VCaP (cell line): Measurements from ENCODE around the gene MGAT5.

Experiments used
- H3K27ac ChIP-seq: fragments of 450-650 bp; 2 replicates; pipeline ENCODE4 v1.5.1; 2017
- TF ChIP-seq, protein P1 (sequence below): fragments of 450-650 bp; conservative IDR thresholded peaks from 2 replicates; pipeline ENCODE4 v1.5.1; 2017; ENCODE audit warnings: mild to moderate bottlenecking, moderate library complexity

Gene MGAT5

DNA sequence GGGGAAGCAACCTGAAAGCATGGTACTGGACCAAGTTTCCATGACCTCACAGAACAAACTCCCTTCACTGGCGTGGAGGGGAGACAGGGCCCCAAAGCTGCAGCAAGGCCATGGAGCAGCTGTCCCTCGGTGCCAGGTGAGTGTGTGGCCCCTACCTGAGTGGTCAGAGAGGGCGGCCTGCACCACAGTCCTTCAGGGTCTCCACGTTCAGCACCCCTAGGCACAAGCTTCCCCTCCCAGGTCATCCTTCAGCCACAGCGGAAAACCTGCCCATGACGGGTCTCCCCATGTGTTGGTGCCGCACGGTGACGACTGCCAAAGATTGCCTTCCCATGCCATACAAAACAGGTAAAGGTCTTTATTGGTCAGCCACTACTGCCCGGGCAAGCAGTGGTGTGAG lies 201.6 kb downstream of the MGAT5 start:
- H3K27ac ChIP-seq: no peak overlapping the region
- TF ChIP-seq, protein P1, sequence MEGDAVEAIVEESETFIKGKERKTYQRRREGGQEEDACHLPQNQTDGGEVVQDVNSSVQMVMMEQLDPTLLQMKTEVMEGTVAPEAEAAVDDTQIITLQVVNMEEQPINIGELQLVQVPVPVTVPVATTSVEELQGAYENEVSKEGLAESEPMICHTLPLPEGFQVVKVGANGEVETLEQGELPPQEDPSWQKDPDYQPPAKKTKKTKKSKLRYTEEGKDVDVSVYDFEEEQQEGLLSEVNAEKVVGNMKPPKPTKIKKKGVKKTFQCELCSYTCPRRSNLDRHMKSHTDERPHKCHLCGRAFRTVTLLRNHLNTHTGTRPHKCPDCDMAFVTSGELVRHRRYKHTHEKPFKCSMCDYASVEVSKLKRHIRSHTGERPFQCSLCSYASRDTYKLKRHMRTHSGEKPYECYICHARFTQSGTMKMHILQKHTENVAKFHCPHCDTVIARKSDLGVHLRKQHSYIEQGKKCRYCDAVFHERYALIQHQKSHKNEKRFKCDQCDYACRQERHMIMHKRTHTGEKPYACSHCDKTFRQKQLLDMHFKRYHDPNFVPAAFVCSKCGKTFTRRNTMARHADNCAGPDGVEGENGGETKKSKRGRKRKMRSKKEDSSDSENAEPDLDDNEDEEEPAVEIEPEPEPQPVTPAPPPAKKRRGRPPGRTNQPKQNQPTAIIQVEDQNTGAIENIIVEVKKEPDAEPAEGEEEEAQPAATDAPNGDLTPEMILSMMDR: no peak

- peak overlapping the region; percentile 78 for H3K27ac ChIP-seq
- TF ChIP-seq, protein P1: no peak
Observed at GRCh38 chr2:134457353-134457752, 203.5 kb downstream of the MGAT5 start.

- H3K27ac ChIP-seq: peak overlapping the region; percentile 78
- TF ChIP-seq, protein P1: peak; percentile 40; the same call in 1 of the 2 replicates
Observed at GRCh38 chr2:134457765-134458472, 204.0 kb downstream of the MGAT5 start.

DNA sequence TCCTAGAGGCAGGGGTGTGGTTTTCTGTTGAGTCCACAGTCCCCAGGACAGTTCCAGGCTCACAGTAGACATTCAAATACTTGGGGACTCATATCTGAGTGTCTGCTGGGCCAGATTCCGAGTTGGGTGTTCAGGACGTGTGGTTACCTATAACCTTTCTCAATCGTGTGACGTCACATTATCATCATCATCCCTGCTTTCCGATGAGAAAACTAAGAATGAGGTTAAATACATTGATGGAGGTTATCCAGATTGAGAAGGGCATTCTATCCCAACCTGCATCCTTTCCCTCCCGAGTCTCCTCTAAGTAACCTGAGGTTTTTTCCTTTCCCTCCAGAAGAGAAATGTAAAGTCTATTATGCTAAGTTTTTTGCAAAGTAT lies 204.6 kb downstream of the MGAT5 start:
- peak overlapping the region; percentile 78 for H3K27ac ChIP-seq
- TF ChIP-seq, protein P1: no peak

GRCh38 chr2:134458950-134459349 lies 205.1 kb downstream of the MGAT5 start:
- TF ChIP-seq, protein P1: no peak
- H3K27ac ChIP-seq: peak overlapping the region; percentile 78; the same call in 1 of the 2 replicates

DNA sequence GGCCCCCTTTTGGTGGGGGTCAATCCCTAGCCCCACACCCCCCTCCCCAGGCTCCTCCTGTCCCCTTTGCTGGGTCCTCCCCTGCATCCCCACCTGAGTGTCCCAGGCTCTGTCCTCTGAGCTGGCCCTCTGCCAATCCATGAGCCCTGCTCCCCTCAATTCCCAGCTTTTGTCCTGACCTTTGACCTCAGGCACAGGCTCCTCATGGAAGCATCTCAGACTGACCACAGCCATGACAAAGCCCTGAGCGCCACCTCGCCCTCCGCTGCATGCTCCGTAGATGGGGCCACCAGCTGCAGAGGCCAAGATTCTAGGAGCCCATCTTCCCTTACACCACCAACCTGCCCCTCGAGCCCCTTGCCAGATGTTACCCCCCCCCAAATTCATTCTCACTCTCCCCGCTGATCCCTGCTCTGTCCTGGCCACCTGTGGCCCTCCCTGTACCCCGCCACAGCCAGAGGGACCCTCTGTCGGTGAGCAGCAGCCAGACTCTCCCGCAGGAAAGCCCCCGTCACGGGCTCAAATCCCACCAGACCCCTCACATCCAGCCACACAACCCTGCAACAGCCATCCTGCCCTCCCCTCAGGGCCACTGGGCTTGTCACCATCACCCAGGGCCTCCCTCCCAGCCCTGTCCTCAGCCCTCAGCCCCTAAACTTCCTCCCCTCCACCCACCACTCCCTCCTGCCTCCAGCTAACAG lies 206.0 kb downstream of the MGAT5 start:
- H3K27ac ChIP-seq: no peak overlapping the region
- TF ChIP-seq, protein P1: no peak

DNA sequence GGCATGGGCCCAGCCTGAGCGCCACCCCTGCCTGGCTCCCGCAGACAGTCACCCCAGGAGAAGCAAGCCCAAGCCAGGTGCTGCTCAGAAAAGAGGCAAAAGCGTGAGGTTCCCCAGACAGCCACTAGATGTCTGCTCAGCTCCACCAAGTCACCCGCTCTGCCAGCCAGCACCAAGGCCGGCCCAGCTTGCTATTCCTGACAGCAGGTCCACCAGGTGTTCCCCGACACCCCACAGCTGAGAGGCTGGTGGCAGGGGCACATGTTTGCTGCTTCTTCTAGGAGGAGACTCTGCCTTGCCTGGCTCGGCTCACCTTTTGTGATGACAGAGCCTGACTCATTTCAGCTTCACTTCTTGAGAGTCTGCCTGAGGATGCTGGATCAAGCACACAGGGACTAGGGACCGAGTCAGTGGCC lies 206.7 kb downstream of the MGAT5 start:
- no peak overlapping the region for H3K27ac ChIP-seq
- TF ChIP-seq, protein P1: peak; percentile 89
